Neutrophil (primary cell): ENCODE measurements around the gene ACAD9.
A peak's percentile ranks its signal among the peaks of the same experiment; 100 is the strongest.
"Not testable (repeated sequence)": the region's sequence is repeated elsewhere in the genome, so short reads cannot be mapped to it uniquely, and the experiment has no call there.

Experiments
- H3K27ac ChIP-seq: fragments of 200-600 bp; sonication (generic); 2 replicates; pipeline ENCODE4 v1.5.1; 2016; ENCODE audit warnings: mild to moderate bottlenecking, moderate library complexity
- H3K27me3 ChIP-seq: fragments of 200-600 bp; sonication (generic); 2 replicates; pipeline ENCODE4 v1.6.0; 2016; ENCODE audit warnings: mild to moderate bottlenecking
- H3K36me3 ChIP-seq: fragments of 200-600 bp; sonication (generic); 2 replicates; pipeline ENCODE4 v1.5.1; 2017
- H3K4me1 ChIP-seq, 2 experiments: fragments of 200-600 bp in 1 of 2; sonication (generic) in 1 of 2; 1 replicate in 1 of 2; 2 replicates in 1 of 2; pipeline versions ENCODE4 v1.5.1 to v1.6.1; 2013 to 2016; ENCODE audit warnings: low read depth in 1 of 2, low read length in 1 of 2, mild to moderate bottlenecking in 1 of 2, moderate library complexity in 1 of 2; ENCODE audit not compliant: control insufficient read depth in 1 of 2, insufficient read depth in 1 of 2
- H3K4me3 ChIP-seq, 2 experiments: fragments of 200-600 bp in 1 of 2; sonication (generic) in 1 of 2; 1 replicate in 1 of 2; 2 replicates in 1 of 2; pipeline ENCODE4 v1.5.1; 2013 to 2016; ENCODE audit warnings: low read depth in 1 of 2, low read length in 1 of 2, mild to moderate bottlenecking in 1 of 2, moderate library complexity in 1 of 2
- H3K9me3 ChIP-seq: fragments of 200-600 bp; sonication (generic); 2 replicates; pipeline ENCODE4 v1.5.1; 2016
- TF ChIP-seq, protein P1 (sequence below): fragments of 200-600 bp; sonication (generic); IDR thresholded peaks from 2 replicates; pipeline ENCODE4 v1.5.1; 2016; ENCODE audit warnings: antibody characterized with exemption

Gene ACAD9

DNA sequence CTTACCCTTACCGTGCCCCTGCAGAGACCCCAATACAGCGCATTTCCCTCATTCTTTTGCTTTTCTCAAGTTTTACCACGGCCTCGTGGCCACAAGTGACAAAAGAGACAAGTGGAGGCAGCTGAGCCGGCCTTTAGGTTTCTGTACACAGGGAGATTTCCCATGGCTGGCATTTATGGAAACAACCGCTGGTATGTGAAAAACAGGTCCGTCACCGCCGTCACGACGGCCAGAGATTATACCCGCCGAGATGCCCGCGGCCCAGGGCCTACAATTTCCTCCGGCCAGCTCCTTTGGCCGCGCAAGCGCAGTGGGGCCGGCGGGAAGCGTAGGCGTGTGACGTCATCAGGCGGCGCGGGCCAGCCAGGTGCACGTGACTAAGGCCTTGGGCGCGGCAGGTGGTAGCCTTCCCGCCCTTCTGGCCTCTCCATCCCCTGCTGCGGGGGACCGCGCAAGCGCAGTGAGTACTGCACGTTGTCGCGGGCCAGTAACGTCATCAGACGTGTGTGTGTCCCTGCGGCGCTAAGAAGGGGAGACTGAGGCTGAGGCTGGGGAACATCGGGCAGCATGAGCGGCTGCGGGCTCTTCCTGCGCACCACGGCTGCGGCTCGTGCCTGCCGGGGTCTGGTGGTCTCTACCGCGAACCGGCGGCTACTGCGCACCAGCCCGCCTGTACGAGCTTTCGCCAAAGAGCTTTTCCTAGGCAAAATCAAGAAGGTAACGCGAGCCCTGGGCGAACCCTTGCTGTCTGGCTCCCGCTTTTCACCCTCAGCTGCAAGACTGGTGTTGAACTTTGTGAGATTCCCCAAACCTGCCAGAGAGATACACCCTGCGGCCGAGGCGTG lies at the start of gene ACAD9:
Gene ACAD9 (plus strand): TSS at position 496 of the 845 bp plus-strand sequence. CDS start 72 bp downstream, at position 568.
- H3K27ac ChIP-seq, result peak within 1 kb of the TSS; percentile 81
- H3K4me1 ChIP-seq, result peaks cover 46 to 50% of the 10 kb centered on the region in 2 experiments
- no peaks in the 10 kb centered on the region for H3K27me3 ChIP-seq
- H3K9me3 ChIP-seq, result no peaks in the 10 kb centered on the region
- no peaks in the 10 kb centered on the region for H3K36me3 ChIP-seq
- TF ChIP-seq, protein P1, sequence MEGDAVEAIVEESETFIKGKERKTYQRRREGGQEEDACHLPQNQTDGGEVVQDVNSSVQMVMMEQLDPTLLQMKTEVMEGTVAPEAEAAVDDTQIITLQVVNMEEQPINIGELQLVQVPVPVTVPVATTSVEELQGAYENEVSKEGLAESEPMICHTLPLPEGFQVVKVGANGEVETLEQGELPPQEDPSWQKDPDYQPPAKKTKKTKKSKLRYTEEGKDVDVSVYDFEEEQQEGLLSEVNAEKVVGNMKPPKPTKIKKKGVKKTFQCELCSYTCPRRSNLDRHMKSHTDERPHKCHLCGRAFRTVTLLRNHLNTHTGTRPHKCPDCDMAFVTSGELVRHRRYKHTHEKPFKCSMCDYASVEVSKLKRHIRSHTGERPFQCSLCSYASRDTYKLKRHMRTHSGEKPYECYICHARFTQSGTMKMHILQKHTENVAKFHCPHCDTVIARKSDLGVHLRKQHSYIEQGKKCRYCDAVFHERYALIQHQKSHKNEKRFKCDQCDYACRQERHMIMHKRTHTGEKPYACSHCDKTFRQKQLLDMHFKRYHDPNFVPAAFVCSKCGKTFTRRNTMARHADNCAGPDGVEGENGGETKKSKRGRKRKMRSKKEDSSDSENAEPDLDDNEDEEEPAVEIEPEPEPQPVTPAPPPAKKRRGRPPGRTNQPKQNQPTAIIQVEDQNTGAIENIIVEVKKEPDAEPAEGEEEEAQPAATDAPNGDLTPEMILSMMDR, result no peak
- H3K4me3 ChIP-seq, result peak within 1 kb of the TSS; percentile 77 to 83

- H3K9me3 ChIP-seq, H3K4me3 ChIP-seq, H3K4me1 ChIP-seq, H3K36me3 ChIP-seq, H3K27me3 ChIP-seq, H3K27ac ChIP-seq: not testable (repeated sequence)
Observed at GRCh38 chr3:128829925-128830625, 49.3 kb upstream of the ACAD9 start.

GRCh38 chr3:128830762-128831161 lies 48.7 kb upstream of the ACAD9 start:
- not testable (repeated sequence) for H3K36me3 ChIP-seq, H3K27me3 ChIP-seq, H3K4me3 ChIP-seq, H3K4me1 ChIP-seq, H3K27ac ChIP-seq, H3K9me3 ChIP-seq

- H3K27ac ChIP-seq, H3K4me3 ChIP-seq, H3K4me1 ChIP-seq, H3K9me3 ChIP-seq, H3K36me3 ChIP-seq, H3K27me3 ChIP-seq: not testable (repeated sequence)
Observed at GRCh38 chr3:128832979-128833378, 46.4 kb upstream of the ACAD9 start.

DNA sequence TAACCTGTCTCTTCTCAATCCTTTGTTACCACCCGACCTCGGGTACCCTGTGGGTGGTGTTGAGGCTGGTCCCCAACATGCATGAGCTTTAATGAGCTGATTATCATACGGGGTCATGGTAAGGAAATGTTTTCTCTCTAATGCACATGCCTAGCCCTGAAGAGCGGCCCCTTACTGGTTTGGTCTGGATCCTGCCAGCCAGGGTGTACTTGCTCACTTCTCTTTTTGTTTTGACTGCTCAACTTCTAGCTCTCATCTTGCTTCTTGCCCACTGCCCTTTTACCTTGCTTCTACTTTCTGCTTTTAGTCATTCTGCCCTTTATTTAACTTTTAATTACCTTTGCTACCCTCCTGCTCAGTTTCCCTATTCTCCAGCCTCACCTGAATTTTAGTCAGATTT lies 44.3 kb upstream of the ACAD9 start:
- no peak overlapping the region for H3K27ac ChIP-seq
- no peaks in the 10 kb centered on the region for H3K9me3 ChIP-seq
- H3K36me3 ChIP-seq, result no peaks in the 10 kb centered on the region
- H3K4me1 ChIP-seq, result no peaks in the 10 kb centered on the region
- no peak overlapping the region for H3K4me3 ChIP-seq
- no peaks in the 10 kb centered on the region for H3K27me3 ChIP-seq
- TF ChIP-seq, protein P1, result no peak

GRCh38 chr3:128841926-128842920 lies 37.2 kb upstream of the ACAD9 start:
- Histone ChIP-seq H3K4me3 (no peak overlapping the region), H3K9me3 (no peaks in the 10 kb centered on the region), H3K27me3 (no peaks in the 10 kb centered on the region), H3K27ac (no peak overlapping the region), H3K36me3 (no peaks in the 10 kb centered on the region), H3K4me1 (peaks cover 25 to 29% of the 10 kb centered on the region in 2 experiments)
- TF ChIP-seq, protein P1, result no peak
